Neutrophil (primary cell): ENCODE results near the gene ADGRV1.
"Not testable (repeated sequence)": the region's sequence is repeated elsewhere in the genome, so short reads cannot be mapped to it uniquely, and the experiment has no call there.

ENCODE experiments used
- H3K27ac ChIP-seq: fragments of 200-600 bp; sonication (generic); 2 replicates; pipeline ENCODE4 v1.5.1; 2016; ENCODE audit warnings: mild to moderate bottlenecking, moderate library complexity
- H3K27me3 ChIP-seq: fragments of 200-600 bp; sonication (generic); 2 replicates; pipeline ENCODE4 v1.6.0; 2016; ENCODE audit warnings: mild to moderate bottlenecking
- H3K36me3 ChIP-seq: fragments of 200-600 bp; sonication (generic); 2 replicates; pipeline ENCODE4 v1.5.1; 2017
- H3K4me1 ChIP-seq, 2 experiments: fragments of 200-600 bp in 1 of 2; sonication (generic) in 1 of 2; 1 replicate in 1 of 2; 2 replicates in 1 of 2; pipeline versions ENCODE4 v1.5.1 to v1.6.1; 2013 to 2016; ENCODE audit warnings: low read depth in 1 of 2, low read length in 1 of 2, mild to moderate bottlenecking in 1 of 2, moderate library complexity in 1 of 2; ENCODE audit not compliant: control insufficient read depth in 1 of 2, insufficient read depth in 1 of 2
- H3K4me3 ChIP-seq, 2 experiments: fragments of 200-600 bp in 1 of 2; sonication (generic) in 1 of 2; 1 replicate in 1 of 2; 2 replicates in 1 of 2; pipeline ENCODE4 v1.5.1; 2013 to 2016; ENCODE audit warnings: low read depth in 1 of 2, low read length in 1 of 2, mild to moderate bottlenecking in 1 of 2, moderate library complexity in 1 of 2
- H3K9me3 ChIP-seq: fragments of 200-600 bp; sonication (generic); 2 replicates; pipeline ENCODE4 v1.5.1; 2016
- CTCF ChIP-seq: fragments of 200-600 bp; sonication (generic); IDR thresholded peaks from 2 replicates; pipeline ENCODE4 v1.5.1; 2016; ENCODE audit warnings: antibody characterized with exemption

Gene ADGRV1

GRCh38 chr5:91033370-91033769 is 474.8 kb downstream of the ADGRV1 start:
- no peak overlapping the region for H3K27ac ChIP-seq
- H3K36me3 ChIP-seq = no peaks in the 10 kb centered on the region
- no peak overlapping the region for H3K4me3 ChIP-seq
- H3K9me3 ChIP-seq = no peaks in the 10 kb centered on the region
- no peak for TF ChIP-seq CTCF
- no peaks in the 10 kb centered on the region for H3K4me1 ChIP-seq
- H3K27me3 ChIP-seq = no peaks in the 10 kb centered on the region

GRCh38 chr5:91038180-91038808 is 479.7 kb downstream of the ADGRV1 start:
- no peak for TF ChIP-seq CTCF
- H3K9me3 ChIP-seq = no peaks in the 10 kb centered on the region

GRCh38 chr5:91041132-91041531 is 482.5 kb downstream of the ADGRV1 start:
- not testable (repeated sequence) for H3K4me1 ChIP-seq, H3K36me3 ChIP-seq, H3K27ac ChIP-seq, H3K9me3 ChIP-seq, H3K27me3 ChIP-seq, H3K4me3 ChIP-seq

More at GRCh38 chr5:91038180-91038808, 479.7 kb downstream of the ADGRV1 start:
- H3K36me3 ChIP-seq = no peaks in the 10 kb centered on the region
- H3K27me3 ChIP-seq = no peaks in the 10 kb centered on the region
- no peak overlapping the region for H3K4me3 ChIP-seq
- H3K4me1 ChIP-seq = no peaks in the 10 kb centered on the region
- H3K27ac ChIP-seq = no peak overlapping the region

- no peak for TF ChIP-seq CTCF
- no peaks in the 10 kb centered on the region for H3K27me3 ChIP-seq
- no peaks in the 10 kb centered on the region for H3K9me3 ChIP-seq
- no peaks in the 10 kb centered on the region for H3K4me1 ChIP-seq
- H3K36me3 ChIP-seq = no peaks in the 10 kb centered on the region
- no peak overlapping the region for H3K27ac ChIP-seq
- H3K4me3 ChIP-seq = no peak overlapping the region
Observed at GRCh38 chr5:91042247-91042935, 483.8 kb downstream of the ADGRV1 start.

GRCh38 chr5:91042936-91043255 is 484.3 kb downstream of the ADGRV1 start:
- H3K9me3 ChIP-seq = no peaks in the 10 kb centered on the region
- no peak overlapping the region for H3K4me3 ChIP-seq
- no peaks in the 10 kb centered on the region for H3K27me3 ChIP-seq
- TF ChIP-seq CTCF = no peak
- H3K27ac ChIP-seq = no peak overlapping the region
- no peaks in the 10 kb centered on the region for H3K36me3 ChIP-seq
- no peaks in the 10 kb centered on the region for H3K4me1 ChIP-seq

GRCh38 chr5:91048073-91048472 is 489.5 kb downstream of the ADGRV1 start:
- Histone ChIP-seq H3K27ac (no peak overlapping the region), H3K27me3 (peaks cover 21% of the 10 kb centered on the region), H3K36me3 (no peaks in the 10 kb centered on the region), H3K4me1 (peaks cover 4% of the 10 kb centered on the region in 2 experiments), H3K9me3 (no peaks in the 10 kb centered on the region), H3K4me3 (no peak overlapping the region)
- no peak for TF ChIP-seq CTCF
